Measurements from ENCODE around the gene ZNF398.

DNA sequence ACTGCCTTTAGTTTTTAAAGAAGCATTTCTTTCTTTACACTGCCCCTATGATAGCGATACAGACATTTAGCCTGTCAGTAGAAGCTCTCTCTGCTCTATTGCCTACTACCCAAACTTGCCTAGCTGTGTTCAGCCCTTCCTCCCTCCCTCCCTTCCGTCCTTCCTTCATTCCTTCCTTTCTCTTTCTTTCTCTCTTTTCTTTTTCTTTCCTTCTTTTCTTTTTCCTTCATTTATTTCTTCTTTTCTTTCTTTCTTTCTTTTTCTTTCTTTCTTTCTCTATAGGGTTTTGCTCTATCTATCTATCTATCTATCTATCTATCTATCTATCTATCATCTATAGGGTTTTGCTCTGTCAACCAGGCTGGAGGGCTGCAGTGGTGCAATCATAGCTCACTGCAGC is 85.1 kb downstream of the ZNF398 start:
- TF ChIP-seq, protein P1, sequence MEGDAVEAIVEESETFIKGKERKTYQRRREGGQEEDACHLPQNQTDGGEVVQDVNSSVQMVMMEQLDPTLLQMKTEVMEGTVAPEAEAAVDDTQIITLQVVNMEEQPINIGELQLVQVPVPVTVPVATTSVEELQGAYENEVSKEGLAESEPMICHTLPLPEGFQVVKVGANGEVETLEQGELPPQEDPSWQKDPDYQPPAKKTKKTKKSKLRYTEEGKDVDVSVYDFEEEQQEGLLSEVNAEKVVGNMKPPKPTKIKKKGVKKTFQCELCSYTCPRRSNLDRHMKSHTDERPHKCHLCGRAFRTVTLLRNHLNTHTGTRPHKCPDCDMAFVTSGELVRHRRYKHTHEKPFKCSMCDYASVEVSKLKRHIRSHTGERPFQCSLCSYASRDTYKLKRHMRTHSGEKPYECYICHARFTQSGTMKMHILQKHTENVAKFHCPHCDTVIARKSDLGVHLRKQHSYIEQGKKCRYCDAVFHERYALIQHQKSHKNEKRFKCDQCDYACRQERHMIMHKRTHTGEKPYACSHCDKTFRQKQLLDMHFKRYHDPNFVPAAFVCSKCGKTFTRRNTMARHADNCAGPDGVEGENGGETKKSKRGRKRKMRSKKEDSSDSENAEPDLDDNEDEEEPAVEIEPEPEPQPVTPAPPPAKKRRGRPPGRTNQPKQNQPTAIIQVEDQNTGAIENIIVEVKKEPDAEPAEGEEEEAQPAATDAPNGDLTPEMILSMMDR (IDR thresholded peaks at IDR 0.05) = no peak
- TF ChIP-seq POLR2A (IDR thresholded peaks at IDR 0.05) = no peak
- no peak for TF ChIP-seq POLR2AphosphoS5 (IDR thresholded peaks at IDR 0.05)
- TF ChIP-seq EP300 (IDR thresholded peaks at IDR 0.05) = no peak

Measured in sigmoid colon (tissue), 4 donors.